SU-DHL-6 (cell line): Measurements from ENCODE around the gene UBE2E2.

Experiments used
- EZH2phosphoT487 ChIP-seq: fragments of 200-600 bp; sonication (generic), shearing (Covaris generic); conservative IDR thresholded peaks from 2 replicates; pipeline ENCODE4 v1.6.1; 2018; ENCODE audit warnings: mild to moderate bottlenecking, antibody characterized with exemption, low read length, moderate library complexity, mixed read lengths
- TF ChIP-seq, protein P1 (sequence below): fragments of 200-600 bp; sonication (generic); IDR thresholded peaks from one replicate; pipeline ENCODE4 v1.5.1; 2017; ENCODE audit warnings: antibody characterized with exemption, mild to moderate bottlenecking, low read length, moderate library complexity; ENCODE audit not compliant: insufficient read depth, poor library complexity, severe bottlenecking

DNA sequence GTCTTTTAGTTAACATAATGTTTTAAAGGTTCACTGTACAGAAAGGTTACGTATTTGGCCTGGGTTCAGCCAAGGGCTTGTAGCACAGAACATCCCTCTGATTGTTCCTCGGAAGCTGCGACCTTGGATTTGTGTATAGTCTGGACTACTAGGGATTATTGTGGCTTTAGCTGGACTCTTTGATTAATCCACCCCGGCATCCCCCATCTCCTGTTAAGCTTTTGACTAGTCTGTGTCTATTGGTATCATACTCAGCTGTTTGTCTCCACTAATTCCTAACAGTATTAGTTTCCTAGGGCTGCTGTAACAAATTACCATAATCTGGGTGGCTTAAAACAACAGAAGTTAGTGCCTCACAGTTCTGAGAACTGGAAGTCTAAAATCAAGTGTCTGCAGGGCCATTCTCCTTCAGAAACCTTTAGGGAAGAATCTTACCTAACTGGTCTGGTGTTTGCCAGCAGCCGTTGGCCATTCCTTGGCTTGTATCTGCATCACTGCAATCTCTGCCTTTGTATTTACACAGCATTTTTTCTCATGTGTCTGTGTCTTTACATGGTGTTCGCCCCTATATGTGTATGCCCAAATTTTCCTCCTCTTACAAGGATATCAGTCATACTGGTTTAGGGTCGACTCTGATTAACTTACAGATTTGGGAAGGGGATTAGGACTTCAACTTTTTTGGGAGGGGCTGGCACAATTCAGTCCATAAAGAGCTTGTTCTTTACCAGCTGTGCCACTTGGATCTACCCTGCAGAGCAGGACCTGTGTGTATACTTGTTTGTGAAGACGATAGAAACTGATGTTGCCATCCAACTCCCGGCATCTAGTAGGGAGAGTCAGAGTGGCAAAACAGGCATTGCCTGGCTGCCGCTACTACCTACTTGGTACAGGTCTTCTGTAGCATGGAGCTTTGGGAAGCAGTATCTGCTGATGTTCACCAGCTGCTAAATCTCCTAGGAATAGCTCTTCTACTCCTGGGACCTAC is 117.8 kb downstream of the UBE2E2 start:
- TF ChIP-seq, protein P1, sequence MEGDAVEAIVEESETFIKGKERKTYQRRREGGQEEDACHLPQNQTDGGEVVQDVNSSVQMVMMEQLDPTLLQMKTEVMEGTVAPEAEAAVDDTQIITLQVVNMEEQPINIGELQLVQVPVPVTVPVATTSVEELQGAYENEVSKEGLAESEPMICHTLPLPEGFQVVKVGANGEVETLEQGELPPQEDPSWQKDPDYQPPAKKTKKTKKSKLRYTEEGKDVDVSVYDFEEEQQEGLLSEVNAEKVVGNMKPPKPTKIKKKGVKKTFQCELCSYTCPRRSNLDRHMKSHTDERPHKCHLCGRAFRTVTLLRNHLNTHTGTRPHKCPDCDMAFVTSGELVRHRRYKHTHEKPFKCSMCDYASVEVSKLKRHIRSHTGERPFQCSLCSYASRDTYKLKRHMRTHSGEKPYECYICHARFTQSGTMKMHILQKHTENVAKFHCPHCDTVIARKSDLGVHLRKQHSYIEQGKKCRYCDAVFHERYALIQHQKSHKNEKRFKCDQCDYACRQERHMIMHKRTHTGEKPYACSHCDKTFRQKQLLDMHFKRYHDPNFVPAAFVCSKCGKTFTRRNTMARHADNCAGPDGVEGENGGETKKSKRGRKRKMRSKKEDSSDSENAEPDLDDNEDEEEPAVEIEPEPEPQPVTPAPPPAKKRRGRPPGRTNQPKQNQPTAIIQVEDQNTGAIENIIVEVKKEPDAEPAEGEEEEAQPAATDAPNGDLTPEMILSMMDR, result no peak
- no peak for TF ChIP-seq EZH2phosphoT487
